ENCODE data around the gene IL1B.
A peak's percentile ranks its signal among the peaks of the same experiment; 100 is the strongest.

Gene IL1B

GRCh38 chr2:112836695-112837117 lies at the start of gene IL1B:
IL1B (minus strand) TSS chr2:112836779; CDS start chr2:112836229, 550 bp downstream.
- DNase-seq = peak; percentile 96 to 98

GRCh38 chr2:112886291-112886690 lies 49.7 kb upstream of the IL1B start:
- no peak for DNase-seq

- no peak for DNase-seq
Observed at GRCh38 chr2:112885506-112885902, 48.9 kb upstream of the IL1B start.

- DNase-seq = peak; percentile 38 to 53
Observed at GRCh38 chr2:112884869-112885505, 48.4 kb upstream of the IL1B start.

GRCh38 chr2:112883669-112884068 lies 47.1 kb upstream of the IL1B start:
- DNase-seq = no peak

GRCh38 chr2:112881217-112881985 lies 44.8 kb upstream of the IL1B start:
- DNase-seq = peak; percentile 65 to 78

- DNase-seq = no peak
Observed at GRCh38 chr2:112880696-112881095, 44.1 kb upstream of the IL1B start.

GRCh38 chr2:112880091-112880531 lies 43.5 kb upstream of the IL1B start:
- DNase-seq = no peak

GRCh38 chr2:112879491-112880041 lies 43.0 kb upstream of the IL1B start:
- peak; percentile 1 to 12 for DNase-seq

GRCh38 chr2:112877423-112877822 lies 40.8 kb upstream of the IL1B start:
- no peak for DNase-seq

GRCh38 chr2:112876971-112877361 lies 40.4 kb upstream of the IL1B start:
- DNase-seq = no peak

GRCh38 chr2:112876257-112876970 lies 39.8 kb upstream of the IL1B start:
- no peak for DNase-seq

GRCh38 chr2:112870841-112871835 lies 34.6 kb upstream of the IL1B start:
- peak; percentile 26 to 29 for DNase-seq

GRCh38 chr2:112869258-112869842 lies 32.8 kb upstream of the IL1B start:
- DNase-seq = no peak

- no peak for DNase-seq
Observed at GRCh38 chr2:112867701-112868631, 31.4 kb upstream of the IL1B start.

- DNase-seq = no peak
Observed at GRCh38 chr2:112866128-112866835, 29.7 kb upstream of the IL1B start.

- no peak for DNase-seq
Observed at GRCh38 chr2:112864072-112864471, 27.5 kb upstream of the IL1B start.

- DNase-seq = peak in 1 of 2 experiments; percentile 9
Observed at GRCh38 chr2:112859406-112860183, 23.0 kb upstream of the IL1B start.

GRCh38 chr2:112850588-112850987 lies 14.0 kb upstream of the IL1B start:
- DNase-seq = no peak

Measured in Kasumi-1 (cell line).